ENCODE data around the gene HBM.
"Not testable (repeated sequence)": the region's sequence is repeated elsewhere in the genome, so short reads cannot be mapped to it uniquely, and the experiment has no call there.

Gene HBM

GRCh38 chr16:146646-147045 is 19.1 kb upstream of the HBM start:
- DNase-seq (ENCODE audit: low read depth in 2 of 2), result no peak

DNA sequence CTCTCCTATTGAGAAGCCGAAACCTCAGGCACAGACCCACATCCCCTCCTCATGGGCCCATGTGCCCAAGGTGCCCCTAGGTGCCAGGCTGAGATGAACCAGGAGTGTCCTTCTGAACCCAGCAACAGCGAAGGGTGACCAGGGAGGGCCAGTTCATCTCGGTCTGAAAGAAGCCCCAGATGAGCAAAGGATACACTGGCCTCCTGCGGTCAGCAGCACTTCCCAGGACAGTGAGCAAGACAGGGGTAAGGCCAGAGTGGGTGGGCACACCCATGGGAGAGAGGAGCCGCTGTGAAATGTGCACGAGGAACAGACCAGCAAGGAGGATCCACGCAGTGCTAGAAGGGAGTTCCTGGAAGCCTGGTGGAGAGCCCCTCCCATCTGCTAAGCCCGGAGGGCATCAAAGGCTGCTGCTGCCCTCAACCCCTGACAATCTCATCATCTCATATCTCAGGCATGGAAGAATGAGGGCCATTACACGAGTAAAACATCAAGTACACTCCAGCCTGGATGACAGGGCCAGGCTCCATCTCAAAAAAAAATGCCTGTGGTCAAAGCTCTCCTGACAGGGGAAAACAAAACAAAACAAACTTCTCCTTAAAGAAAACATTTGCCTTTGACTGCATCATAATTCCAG is 16.6 kb upstream of the HBM start:
- DNase-seq (ENCODE audit: low read depth in 2 of 2), result no peak

- no peak for DNase-seq (ENCODE audit: low read depth in 2 of 2)
Measured at GRCh38 chr16:152141-153128, 13.3 kb upstream of the HBM start, which contains the start of gene HBZ. Gene HBZ, plus strand, starts transcription at chr16:152644. Its CDS starts 266 bp downstream, at chr16:152910.

- not testable (repeated sequence) for DNase-seq (ENCODE audit: low read depth in 2 of 2)
Measured at GRCh38 chr16:153129-153521, 12.7 kb upstream of the HBM start.

- DNase-seq (ENCODE audit: low read depth in 2 of 2), result not testable (repeated sequence)
Measured at GRCh38 chr16:153550-154216, 12.1 kb upstream of the HBM start.

GRCh38 chr16:154217-155030 is 11.4 kb upstream of the HBM start:
- DNase-seq (ENCODE audit: low read depth in 2 of 2), result no peak

DNA sequence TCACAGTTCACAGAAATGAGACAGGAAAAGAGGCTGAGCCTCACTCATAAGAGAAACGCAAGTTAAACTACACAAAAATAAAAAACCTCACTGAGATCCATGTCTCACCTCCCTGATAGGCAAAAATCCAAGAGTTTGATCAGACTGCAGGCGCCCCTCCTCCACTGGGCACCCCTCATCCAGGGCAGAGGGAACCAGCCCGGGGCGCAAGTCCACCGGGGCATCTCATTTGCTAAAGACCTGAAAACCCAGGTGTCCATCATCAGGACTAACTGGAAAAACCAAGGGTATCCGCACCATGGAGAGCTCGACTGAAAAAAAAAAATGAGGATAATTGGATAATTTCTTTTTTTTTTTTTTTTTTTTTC is 10.8 kb upstream of the HBM start:
- no peak for DNase-seq (ENCODE audit: low read depth in 2 of 2)

DNA sequence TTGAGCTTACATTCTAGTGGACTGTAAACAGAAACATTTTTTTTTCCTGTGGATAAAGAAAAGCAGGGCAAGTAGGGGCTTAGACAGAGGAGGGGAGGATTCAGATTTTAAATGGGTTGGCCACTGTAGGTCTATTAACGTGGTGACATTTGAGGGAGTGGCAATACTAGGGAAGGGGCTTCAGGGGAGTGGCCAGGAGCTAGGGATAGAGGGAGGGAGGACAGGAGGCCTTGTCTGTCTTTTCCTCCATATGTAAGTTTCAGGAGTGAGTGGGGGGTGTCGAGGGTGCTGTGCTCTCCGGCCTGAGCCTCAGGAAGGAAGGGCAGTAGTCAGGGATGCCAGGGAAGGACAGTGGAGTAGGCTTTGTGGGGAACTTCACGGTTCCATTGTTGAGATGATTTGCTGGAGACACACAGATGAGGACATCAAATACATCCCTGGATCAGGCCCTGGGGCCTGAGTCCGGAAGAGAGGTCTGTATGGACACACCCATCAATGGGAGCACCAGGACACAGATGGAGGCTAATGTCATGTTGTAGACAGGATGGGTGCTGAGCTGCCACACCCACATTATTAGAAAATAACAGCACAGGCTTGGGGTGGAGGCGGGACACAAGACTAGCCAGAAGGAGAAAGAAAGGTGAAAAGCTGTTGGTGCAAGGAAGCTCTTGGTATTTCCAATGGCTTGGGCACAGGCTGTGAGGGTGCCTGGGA is 6.5 kb upstream of the HBM start:
- no peak for DNase-seq (ENCODE audit: low read depth in 2 of 2)

DNA sequence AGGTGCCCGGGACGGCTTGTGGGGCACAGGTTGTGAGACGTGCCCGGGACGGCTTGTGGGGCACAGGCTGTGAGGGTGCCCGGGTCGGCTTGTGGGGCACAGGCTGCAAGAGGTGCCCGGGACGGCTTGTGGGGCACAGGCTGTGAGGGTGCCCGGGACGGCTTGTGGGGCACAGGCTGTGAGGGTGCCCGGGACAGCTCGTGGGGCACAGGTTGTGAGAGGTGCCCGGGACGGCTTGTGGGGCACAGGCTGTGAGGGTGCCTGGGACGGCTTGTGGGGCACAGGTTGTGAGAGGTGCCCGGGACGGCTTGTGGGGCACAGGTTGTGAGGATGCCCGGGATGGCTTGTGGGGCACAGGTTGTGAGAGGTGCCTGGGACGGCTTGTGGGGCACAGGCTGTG is 5.5 kb upstream of the HBM start:
- not testable (repeated sequence) for DNase-seq (ENCODE audit: low read depth in 2 of 2)

GRCh38 chr16:160691-161190 is 5.0 kb upstream of the HBM start:
- no peak for DNase-seq (ENCODE audit: low read depth in 2 of 2)

GRCh38 chr16:162271-162991 is 3.3 kb upstream of the HBM start:
- no peak for DNase-seq (ENCODE audit: low read depth in 2 of 2)

DNA sequence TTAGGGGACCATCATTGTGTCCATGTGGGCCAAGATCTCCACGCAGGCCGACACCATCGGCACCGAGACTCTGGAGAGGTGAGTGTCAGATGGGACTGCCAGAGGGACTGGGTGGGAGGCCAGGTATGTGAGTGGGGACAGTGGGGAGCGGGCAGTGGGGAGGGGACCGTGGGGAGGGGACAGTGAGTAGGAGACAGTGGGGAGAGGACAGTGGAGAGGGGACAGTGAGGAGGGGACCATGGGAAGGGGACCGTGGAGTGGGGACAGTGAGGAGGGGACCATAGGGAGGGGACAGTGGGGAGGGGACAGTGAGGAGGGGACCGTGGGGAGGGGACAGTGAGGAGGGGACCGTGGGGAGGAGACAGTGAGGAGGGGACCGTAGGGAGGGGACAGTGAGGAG is 2.6 kb upstream of the HBM start:
- not testable (repeated sequence) for DNase-seq (ENCODE audit: low read depth in 2 of 2)

DNA sequence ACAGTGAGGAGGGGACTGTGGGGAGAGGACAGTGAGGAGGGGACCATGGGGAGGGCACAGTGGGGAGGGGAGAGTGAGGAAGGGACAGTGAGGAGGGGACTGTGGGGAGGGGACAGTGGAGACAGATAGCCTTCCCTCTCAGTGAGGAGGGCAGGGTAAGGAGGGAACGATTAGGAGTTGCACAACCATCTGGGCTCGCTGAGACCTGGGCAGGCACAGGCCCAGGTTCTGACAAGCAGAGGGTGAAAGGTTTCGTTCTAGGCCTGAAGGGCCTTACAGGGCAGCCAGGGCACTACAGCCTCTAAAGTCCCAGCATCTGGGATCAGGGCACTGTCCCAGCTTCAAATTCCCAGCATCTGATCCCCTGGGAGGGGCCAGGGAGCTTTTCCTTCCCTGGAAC is 2.1 kb upstream of the HBM start:
- DNase-seq (ENCODE audit: low read depth in 2 of 2), result not testable (repeated sequence)

DNA sequence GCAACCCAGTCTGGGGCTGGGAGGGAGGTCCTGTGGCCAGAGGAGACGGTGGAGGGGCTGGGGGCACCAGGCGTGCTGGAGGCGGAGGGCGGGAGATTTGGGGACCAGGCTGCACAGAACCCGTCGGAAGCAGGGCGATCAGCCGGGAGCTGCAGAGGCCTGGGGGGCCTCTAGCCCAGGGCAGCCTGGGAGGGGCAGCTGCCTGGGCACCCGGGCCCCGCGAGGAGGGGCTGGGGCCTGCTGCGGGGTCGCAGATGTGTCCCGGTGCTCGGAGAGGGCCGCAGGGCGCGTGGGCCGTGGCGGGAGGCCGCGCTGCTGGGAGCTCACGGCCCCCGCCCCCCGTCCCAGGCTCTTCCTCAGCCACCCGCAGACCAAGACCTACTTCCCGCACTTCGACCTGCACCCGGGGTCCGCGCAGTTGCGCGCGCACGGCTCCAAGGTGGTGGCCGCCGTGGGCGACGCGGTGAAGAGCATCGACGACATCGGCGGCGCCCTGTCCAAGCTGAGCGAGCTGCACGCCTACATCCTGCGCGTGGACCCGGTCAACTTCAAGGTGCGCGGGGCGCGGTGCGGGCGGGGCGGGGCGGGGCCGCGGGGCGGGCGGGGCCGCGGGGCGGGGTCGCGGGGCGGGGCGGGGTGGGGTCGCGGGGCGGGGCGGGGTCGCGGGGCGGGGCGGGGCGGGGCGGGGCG is 1.5 kb upstream of the HBM start:
- DNase-seq (ENCODE audit: low read depth in 2 of 2), result not testable (repeated sequence)

- DNase-seq (ENCODE audit: low read depth in 2 of 2), result no peak
Measured at GRCh38 chr16:164827-165538, 795 bp upstream of the HBM start.

DNA sequence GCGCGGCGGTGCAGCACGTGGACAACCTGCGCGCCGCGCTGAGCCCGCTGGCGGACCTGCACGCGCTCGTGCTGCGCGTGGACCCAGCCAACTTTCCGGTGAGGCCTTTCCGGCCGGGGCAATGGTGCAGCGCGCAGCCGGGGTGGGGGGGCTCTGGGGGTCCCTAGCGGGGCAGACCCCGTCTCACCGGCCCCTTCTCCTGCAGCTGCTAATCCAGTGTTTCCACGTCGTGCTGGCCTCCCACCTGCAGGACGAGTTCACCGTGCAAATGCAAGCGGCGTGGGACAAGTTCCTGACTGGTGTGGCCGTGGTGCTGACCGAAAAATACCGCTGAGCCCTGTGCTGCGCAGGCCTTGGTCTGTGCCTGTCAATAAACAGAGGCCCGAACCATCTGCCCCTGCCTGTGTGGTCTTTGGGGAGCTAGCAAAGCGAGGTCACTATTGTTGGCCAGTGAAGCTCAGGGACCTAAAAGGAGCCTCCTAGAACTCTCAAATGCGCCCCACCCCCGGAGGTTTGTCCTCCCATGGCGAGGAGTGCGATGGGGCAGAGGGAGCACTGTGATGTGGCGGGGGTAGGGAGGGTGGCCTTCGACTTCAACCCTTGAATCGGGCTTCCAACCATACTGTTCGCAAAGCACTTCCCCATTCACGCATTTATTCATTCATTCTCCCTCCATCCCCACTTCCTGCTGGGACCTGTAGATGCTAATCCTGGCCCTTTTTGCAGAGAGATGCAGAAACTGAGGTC is 770 bp downstream of the HBM start:
- no peak for DNase-seq (ENCODE audit: low read depth in 2 of 2)

- no peak for DNase-seq (ENCODE audit: low read depth in 2 of 2)
Measured at GRCh38 chr16:167122-167690, 1.4 kb downstream of the HBM start.

DNA sequence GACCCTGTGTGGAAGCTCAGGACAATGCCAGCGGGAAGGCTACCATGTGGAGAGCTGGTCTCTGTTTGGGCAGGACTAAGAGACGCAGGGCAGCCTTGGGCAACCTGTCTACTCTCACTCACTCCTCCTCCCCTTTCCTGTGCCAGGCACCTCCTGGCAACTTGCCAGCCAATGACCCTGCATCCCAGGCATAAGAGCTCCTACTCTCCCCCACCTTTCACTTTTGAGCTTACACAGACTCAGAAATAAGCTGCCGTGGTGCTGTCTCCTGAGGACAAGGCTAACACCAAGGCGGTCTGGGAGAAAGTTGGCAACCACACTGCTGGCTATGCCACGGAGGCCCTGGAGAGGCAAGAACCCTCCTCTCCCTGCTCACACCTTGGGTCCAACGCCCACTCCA is 2.6 kb downstream of the HBM start:
- no peak for DNase-seq (ENCODE audit: low read depth in 2 of 2)
